C1 segment of cervical spinal cord (tissue), 14 donors: Measurements from ENCODE around the gene CASZ1.
A peak's percentile ranks its signal among the peaks of the same experiment; 100 is the strongest.

Experiments used
- DNase-seq, 14 donors: peaks; one replicate each; lab custom pipeline; 2025; lab: John Stamatoyannopoulos, UW

The CASZ1 gene

DNA sequence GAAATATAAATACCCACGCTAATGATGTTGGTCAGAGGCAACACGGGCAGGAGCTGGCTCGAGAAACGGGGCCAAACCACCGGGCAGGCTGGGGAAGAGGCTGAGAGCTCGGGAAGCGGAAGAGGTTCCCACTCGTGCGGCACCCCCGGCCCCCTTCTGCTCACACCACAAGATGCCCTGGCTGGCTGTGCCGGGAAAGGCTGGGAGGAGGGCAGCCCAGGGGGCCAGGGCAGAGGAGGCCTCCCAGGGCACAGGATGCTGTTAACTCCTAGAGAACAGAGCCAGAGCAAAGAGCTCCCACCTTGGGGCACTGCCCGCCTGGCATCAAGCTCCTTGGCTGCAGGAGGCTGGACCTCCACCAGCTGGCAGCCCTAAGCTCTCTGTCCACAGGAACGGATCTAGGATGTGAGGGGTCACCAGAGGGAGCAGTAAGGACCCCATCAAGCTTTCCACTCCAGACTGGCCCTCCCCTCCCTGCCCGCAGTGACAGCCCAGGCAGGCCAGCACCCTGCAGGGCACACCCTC is 44.8 kb downstream of the CASZ1 start:
- no peak for DNase-seq

DNA sequence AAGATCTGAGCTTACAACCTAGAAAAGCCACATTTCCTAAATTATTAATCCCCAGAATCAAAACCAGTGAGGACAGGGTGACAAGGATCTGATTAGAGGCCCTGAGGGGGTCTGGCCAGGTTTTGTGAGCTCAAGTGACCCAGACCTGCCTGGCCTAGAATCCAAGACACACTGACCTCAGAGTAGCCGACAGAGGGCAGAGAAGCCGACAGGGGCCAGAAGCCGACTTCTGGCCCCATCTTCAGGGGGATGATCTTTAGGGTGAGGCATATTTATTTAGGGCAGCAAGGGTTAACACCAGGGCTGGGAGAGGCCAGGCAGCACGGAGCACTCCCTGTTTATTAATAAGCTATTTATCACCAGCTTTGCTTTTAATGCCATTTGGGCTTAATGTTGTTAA is 45.3 kb downstream of the CASZ1 start:
- no peak for DNase-seq

DNA sequence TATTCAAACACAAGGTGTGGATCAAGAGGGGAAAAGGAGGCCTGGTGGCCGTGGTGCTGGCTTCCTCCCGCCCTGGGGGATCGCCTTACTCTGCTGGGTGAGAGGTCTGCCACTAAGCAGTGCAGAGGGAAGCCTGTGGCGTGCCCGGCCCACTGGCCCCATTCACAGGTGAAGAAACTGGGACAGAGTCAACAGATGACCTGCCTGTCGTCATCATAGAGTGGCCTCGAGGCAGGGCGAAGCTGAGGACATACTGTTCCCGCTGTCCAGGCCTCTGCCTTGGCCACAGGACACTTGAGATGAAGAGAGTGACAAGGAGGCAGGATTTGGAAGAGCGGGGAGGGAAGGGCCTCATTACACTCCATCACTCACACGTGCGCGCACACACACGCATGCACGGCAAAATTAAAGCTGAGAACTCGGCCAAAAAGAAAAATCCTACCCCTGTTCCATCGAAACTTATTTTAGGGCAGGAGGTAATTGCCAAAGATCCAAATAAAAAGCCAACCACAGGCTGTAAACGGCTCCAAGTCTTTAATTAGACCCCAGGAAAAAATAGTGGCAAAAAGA is 50.5 kb downstream of the CASZ1 start:
- DNase-seq = no peak

DNA sequence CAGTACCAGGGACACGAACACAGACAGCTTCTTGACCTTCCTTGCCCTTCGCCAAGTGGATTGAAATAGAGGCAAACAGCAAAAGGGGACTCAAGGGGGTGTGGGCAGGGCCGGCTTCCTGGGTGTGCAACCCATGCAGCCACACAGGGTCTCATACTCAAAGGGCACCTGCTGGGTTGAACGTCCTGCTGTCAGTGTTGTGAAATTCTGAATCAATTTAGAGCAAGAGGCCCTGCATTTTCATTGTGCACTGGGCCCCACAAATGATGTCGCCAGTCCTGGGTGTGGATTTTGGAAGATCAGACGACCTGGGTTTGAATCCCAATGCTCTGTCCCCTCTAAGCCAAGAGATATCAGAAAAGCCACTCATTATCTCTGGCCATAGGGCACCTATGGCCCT is 51.1 kb downstream of the CASZ1 start:
- no peak for DNase-seq

DNA sequence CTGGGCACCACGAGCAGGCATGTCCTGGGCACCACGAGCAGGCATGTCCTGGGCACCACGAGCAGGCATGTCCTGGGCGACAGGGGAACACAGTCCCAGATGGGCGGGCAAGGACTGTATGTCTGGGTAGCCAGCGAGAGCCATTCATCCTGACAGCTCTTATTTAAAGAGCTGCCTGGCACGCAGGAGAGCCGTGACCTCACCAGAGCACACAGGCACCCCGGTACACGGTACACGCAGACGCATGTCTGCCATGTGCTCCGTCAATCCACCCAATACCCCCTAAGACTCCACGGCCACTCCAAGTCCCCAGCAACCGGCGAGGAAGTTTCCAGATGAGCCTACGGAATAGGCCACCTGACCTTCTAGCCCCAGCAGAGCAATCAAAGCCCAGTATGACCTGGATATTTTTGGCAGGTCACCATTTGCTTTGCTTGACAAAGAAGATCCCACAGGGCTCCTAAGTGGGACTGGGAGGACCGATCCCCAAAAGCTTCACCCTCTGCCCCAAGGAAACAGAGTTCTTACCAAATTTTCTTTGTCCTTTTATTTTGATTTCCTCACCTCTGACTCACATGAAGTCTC is 51.7 kb downstream of the CASZ1 start:
- no peak for DNase-seq

DNA sequence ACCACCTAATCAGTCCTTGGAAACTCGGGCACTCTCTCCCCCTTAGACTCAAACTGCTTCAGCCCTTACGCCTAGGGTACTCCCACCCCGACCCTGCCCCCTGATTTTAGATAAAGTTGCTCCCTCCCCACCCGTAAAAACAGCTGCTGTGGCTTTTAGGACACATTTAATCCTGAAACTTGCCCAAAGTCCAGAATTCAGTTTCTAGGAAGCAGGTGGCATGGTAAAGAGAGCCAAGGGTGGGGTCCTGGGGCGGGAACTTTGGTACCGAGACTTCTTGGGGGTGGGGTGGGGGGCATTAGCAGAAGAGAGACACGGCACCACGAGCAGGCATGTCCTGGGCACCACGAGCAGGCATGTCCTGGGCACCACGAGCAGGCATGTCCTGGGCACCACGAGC is 52.4 kb downstream of the CASZ1 start:
- no peak for DNase-seq

DNA sequence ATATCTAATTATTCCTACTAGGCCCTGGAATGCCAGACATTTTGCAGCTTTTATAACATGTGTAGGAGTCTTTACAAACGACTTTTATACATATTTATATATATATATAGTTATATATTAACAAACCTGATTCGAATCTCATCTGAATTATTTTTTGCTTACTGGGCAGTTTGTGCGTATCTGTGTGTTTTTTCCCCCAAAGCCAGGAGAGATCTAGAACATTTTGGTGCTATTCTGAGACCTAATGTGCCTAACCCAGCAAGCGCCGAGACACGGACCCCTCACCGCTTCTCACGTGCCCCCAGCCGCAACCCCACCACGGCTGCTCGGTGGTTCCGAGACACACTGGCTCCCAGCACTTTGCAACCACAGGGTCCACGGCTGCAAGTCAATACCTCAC is 54.8 kb downstream of the CASZ1 start:
- no peak for DNase-seq

DNA sequence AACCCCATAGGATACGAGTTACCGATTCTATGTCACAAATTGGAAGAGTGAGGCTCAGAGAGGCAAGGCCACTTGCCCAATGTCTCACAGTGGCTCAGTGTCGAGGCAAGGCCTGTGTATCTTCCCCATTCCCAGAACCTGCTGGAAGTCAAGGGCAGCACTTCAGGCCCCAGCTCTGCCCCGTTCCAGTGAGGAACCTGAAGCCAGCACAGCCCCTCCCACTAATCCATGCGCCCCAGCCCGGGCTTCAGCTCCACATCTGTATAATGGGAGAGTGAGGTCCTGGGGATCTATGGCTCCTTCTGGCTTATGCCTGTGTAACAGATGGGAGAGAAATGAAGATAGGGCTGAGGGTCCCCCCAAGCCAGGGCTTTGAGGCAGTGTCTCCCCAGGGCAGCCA is 56.3 kb downstream of the CASZ1 start:
- no peak for DNase-seq

DNA sequence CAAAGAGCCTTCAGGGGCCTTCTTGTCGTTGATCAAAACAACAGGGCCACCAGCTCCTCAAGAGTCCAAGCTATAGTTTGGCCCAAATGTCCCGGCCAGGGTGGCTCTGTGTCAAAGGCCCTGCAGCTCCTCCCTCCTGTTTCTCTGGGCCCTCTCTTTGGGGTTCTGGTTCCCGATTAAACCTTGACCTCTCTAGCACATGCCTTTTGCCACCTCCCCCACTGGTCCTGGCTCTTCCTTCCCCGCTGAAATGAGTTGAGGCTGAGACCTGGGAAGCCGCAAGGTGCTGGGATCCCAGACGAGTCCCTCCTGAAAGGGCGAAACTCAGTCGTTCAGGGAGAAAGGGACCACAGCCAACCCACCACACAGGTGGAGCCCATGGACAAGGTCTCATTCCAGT is 56.9 kb downstream of the CASZ1 start:
- no peak for DNase-seq

DNA sequence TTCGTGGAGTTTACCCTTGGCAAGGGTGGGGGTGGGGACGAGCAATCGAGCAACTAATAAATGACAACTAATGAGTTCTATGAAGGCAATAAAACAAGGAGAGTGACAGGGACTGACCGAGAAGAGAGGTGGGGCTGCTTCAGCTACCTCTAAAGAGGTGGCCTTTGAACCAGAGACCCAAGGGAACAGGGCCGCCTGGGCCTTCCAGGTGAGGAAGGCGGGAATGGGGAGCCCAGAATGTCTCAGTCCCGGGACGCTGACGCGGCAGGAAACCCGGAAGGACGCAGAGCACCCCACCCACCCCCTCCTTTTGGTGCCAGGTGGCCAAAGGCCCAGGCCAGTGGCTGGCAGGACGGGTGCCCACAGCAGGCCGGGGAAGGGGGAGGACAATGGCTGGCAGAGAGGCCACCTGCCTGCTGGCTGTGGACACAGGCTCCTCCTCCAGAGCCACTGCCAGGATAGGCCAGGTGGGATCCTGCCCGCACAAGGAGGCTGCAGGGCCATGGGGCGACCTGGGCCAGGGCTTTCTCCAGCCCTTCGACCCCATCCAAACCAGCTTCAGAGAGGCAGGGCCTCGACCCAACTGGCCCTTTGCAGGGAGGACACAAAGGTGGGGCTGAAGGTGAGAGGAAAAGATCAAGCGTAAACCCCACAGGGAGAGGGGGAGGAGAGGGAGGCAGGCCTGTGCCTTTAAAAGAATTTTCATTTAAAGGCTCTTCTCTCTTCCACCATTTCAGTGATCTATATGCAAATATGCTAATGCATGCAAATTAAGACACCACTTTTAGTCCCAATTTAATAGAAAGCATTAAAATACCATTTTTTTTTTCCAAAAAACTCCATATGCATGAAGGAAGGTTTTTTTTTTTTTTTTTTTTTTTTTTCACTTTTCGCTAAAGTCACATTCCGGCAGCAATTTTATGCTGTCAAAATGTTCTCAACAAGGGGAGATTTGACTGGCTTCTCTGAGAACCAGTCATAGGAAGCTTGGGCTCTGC is 58.1 kb downstream of the CASZ1 start:
- no peak for DNase-seq

DNA sequence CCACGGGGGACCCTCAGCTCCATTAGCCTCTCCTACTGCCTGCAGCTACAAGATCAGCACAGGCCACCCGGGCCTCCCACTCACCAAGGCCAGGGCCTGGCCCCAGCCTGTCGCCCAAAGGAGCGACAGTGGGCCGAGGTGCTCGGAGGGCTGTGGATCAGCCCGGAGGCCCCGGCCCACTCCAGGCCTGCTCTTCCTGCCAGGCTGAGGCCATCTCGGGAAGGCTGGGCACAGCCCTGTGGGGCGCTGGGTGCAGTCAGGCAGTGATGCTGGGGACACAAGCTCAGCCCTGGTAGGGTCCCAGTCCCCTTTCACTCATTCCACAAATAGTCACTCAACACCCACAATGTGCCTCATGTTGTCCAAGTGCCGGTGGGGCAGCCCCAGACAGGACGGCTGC is 58.8 kb downstream of the CASZ1 start:
- no peak for DNase-seq

DNA sequence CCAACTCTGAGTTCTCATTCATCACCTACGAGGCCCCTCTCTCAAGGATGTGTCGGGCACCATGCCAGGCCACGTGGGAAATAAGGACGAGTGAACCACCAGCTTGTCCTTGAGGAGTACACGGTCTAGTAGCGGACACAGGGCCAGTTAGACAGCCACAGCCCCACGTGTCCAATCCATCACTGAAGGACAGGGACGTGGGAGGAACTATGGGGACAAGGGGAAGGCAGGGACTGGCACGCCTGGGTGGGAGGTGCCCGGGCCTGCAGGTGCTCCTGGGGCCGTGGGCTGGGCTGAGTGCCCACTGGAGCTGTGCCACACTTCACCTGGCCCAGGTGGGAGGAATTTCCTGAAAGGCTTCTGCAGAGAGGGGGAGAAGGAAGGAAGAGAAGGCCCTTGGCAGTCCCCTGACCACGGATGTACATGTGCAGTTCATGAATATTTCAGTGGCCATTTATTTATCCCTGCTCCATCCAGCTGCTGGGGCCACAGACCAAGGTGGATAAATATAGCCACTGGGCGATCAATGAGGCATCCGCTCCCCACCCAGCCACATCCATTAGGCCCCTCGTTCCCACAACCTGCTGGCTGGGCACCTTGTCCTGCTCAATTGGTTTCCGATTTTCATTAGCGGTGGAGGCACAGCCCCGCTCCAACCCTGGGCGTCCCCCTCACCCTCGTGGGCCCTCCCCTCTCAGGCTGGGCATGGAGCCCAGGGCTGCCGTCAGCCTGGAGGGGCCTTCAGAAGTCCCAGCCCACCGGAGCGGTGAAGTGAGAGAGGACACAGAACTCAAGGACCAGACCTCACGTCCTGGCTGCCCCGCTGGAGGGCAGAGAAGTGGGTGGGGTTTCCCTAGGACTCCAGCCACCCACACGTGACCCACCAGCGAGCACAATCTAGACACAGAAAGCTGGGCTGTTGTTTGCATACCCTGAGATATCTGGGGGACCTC is 59.5 kb downstream of the CASZ1 start:
- DNase-seq = no peak

DNA sequence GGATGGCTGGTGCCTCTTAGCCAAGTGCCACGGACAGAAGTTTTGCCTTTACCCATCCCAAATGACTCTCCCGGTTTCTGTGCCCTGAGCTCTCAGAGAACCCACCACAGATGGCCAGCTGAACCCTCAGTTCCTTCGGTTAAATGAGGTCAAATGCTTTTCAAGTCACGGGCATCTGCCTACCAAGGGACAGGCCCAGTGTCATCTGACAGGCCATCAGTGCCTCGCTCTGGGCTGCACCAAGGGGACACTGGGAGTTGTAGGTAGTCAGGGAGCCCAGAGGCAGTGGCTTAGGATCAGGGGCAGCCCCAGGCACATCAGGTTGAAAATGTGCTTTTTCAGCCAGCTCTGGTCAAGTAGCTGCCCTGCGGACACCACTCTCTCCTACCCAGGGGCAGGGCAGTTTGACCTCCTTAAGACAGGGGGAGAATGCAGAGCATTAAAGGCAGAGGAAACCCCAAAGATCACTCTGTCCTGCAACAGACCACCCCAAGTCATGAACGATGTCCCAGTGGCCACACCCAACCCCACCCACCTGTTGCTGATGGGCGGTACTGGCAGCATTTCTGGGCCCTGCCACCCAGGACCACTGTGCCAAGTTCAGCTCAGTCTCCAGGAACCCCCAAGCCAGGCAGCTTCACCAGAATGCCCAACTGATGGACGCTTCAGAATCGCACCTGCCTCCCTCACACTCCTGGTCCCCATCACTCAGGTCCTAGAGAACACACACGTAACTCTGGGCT is 60.7 kb downstream of the CASZ1 start:
- peak in 4 of 14 donors; percentile 10 to 45 (median 20) for DNase-seq

DNA sequence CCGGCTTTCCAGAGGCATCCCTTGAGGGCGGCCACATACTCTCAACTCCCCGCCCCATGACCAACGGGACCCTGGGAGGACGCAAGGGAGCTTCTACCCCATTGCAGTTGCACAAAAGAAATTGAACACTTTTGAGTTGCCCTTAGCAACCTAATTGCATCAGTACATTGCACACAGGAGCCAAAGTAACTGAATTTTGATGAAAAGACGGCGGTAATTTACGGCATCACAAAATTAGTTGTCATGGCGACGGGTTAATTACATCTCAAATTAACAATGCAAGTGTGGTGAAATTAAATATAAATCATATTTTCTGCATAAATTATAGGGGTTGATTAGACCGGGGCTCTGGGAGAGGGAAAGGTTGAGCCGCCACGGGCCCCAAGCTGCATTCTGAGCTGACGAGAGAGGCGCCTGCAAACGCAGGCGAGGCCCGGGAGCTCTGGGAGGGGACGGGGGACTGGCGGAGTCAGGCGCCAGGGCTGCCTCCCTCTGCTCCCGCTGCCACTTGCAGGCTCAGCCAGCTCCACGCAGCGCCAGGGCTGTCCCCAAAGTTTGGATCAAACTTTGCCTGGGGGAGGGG is 61.4 kb downstream of the CASZ1 start:
- peak in 2 of 14 donors; percentile 33 to 45 for DNase-seq

DNA sequence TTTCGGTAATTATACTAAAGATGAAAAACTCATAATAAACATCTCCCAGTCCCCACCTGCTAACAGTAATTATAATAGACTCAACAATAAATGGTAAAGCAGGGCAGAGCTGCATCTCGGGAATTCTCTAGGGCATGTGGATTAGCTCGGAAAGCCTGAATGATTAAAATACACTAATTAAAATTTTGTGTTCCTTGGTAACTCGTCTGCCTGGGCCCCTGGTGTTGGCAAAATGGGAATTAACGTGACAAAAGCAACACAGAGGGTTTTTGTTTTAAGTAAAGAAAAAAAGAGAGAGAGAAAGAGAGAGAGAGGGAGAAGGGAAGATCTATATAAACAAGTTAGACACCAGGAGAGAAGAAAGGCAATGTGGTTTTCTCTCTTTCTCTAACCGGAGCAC is 62.1 kb downstream of the CASZ1 start:
- no peak for DNase-seq

DNA sequence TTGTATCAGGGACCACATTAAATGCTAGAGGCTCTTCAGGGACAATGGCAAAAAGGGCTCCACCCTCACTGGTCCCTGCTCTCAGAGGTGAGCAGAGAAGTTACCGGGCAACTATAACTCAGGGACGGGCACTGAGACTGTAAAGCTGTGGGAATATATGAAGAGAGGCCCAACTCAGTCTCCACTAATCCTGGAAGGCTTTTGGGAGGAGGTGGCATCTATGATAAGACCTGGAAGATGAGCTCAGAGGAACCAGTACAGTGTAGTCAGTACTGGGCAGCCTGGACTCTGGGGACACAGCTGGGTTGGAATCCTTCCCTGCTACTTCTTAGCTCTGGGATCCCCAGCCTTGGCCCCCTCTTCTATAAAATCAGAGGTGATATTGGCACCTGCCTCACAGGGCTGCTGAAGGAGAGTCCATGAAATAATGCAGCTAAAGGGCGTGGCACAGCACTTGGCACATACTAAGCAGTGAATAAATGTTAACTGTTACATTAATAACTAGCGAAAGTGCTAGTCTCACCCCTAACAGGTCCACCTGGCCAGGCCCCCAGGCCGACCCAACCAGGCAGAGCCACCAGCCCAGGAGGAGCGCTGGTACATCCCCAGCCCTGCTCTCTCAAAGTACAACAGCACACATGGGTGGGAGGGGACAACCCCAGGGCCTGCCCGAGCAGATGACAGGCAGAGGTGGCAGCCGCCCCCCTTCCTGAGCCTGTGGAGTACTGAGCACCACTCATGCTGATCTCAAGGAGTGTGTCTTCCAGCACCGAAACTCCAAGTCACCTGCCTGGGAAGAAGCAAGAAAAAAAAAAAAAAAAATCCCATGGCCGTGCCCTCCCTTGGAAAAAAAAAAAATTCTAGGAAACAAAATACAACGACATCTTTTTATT is 62.7 kb downstream of the CASZ1 start:
- DNase-seq = no peak

DNA sequence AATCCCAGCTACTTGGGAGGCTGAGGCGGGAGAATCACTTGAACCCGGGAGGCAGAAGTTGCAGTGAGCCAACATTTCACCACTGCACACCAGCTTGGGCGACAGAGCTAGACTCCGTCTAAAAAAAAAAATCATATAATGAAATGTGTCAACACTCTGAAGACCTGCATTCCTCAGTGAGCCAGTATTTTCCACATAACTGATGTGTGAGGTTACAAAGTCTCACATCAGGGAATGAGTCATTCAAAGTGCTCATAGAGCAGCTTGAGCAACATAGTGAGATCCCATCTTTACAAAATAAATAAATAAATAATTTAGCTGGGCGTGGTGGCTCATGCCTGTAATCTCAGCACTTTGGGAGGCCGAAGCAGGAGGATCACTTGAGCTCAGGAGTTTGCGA is 65.5 kb downstream of the CASZ1 start:
- no peak for DNase-seq

DNA sequence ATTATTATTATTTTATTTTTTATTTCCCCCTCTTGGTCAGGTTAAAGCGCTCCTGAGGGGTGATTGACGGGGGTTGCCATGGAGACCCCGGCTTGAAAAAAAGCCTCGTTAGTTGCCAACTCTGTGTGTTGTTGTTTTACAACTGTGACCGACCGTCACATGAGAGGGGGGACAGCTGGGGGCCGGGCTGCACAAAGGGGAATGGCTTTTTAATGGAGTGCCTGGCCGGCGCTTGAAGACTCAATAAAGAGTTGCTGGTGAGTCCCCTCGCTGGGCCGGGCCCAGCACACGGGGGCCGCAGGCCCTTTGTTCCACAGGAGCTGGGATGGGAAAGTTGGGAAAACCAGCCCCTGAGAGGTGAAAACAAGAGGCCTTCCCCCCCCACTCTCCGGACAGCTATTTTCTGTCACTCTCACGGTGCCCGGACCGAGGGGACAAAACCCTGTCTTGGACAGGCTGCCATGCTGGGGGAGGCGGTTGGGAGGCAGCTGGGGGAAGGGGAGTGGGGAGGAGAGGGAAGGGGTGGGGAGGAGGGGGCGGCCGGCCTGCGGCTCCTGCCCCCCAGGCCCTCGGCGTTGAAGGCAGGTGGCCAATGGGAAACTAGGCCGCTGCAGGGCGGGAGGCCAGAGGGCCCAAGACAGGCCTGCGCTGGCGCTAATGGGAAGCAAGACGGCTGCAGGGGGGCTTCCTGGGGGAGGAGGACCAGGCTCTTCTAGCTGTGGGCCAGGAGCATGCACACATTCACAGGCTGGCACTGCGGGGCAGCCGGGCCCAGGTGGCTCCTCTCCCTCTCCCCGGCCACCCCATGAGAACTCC is 67.6 kb downstream of the CASZ1 start:
- peak in 4 of 14 donors; percentile 14 to 53 (median 30) for DNase-seq
